Neural crest cell (in vitro differentiated cells): ENCODE data around the gene UBE4B. TPM values are rescaled to one million over a fixed set of nuclear protein-coding genes. Genes with fewer than 3 reads are reported as not detected.
A peak's percentile ranks its signal among the peaks of the same experiment; 100 is the strongest.

Experiments used
- DNase-seq: peaks from one replicate; pipeline ENCODE4 v3.0.0; 2021; ENCODE audit warnings: low read depth, mixed read lengths, low spot score
- H3K27ac Mint-ChIP-seq: one replicate; pipeline ENCODE4 v1.8.0; 2021; ENCODE audit warnings: mild to moderate bottlenecking, mixed read lengths; ENCODE audit not compliant: unreplicated experiment
- H3K27me3 Mint-ChIP-seq: 2 replicates; pipeline ENCODE4 v1.8.0; 2021; ENCODE audit warnings: low read depth, mild to moderate bottlenecking, mixed read lengths
- H3K36me3 Mint-ChIP-seq: 2 replicates; pipeline ENCODE4 v1.8.0; 2021; ENCODE audit warnings: low read depth, mild to moderate bottlenecking, mixed read lengths
- H3K4me1 Mint-ChIP-seq: 2 replicates; pipeline ENCODE4 v1.8.0; 2021; ENCODE audit warnings: mixed read lengths
- H3K4me3 Mint-ChIP-seq: one replicate; pipeline ENCODE4 v1.8.0; 2021; ENCODE audit warnings: mild to moderate bottlenecking, mixed read lengths
- H3K9me3 Mint-ChIP-seq: 2 replicates; pipeline ENCODE4 v1.8.0; 2021; ENCODE audit warnings: mixed read lengths
- CTCF ChIP-seq: fragments of 200-600 bp; sonication (generic); conservative IDR thresholded peaks from 2 replicates; pipeline ENCODE4 v1.5.0; 2021; ENCODE audit warnings: antibody characterized with exemption, mild to moderate bottlenecking
- total RNA-seq: library from RNA; stranded (reverse); gene quantifications from 2 replicates; pipeline ENCODE4 v1.2.1, GENCODE V29; 2021

The UBE4B gene
- total RNA-seq, 1 donor from 2014 or later, result 74.4 TPM

DNA sequence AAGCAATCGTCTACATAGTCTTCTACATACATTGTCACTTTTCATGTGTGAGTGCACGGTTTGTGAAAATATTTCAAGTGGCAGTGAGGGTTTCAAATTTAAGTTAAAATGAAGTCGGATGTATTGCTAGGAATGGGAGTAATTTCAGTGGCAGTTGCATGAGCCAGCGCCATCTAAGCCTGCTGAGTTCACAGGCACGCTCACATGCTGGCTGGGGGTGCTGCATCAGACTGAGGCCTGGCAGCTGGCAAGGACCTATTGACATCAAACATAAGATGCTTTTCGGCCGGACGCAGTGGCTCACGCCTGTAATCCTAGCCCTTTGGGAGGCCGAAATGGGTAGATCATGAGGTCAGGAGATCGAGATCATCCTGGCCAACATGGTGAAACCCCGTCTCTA lies 80.7 kb downstream of the UBE4B start:
- Mint-ChIP-seq H3K4me3 (no peak overlapping the region), H3K4me1 (peaks cover 9% of the 10 kb centered on the region), H3K36me3 (peaks cover 10% of the 10 kb centered on the region), H3K27ac (peak overlapping the region; percentile 3), H3K9me3 (no peaks in the 10 kb centered on the region), H3K27me3 (no peaks in the 10 kb centered on the region)
- DNase-seq, result no peak
- TF ChIP-seq CTCF, result no peak

DNA sequence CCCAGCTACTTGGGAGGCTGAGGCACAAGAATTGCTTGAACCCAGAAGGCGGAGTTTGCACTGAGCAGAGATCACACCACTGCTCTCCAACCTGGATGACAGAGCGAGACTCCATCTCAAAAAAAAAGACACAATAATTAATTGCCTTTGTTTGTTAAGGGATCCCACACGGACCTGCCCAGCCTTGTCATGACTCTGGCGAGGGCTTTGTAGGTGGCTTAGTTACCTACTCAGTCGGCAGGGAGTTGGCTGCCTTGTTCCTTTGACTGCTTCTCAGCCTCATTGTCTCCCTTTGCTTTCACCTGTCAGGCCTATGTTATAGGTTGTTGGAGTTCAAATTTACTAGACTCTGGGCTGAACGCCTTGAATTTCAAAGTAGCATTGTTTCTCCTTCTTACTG lies 82.0 kb downstream of the UBE4B start:
- no peak for DNase-seq
- H3K9me3 Mint-ChIP-seq, result no peaks in the 10 kb centered on the region
- no peaks in the 10 kb centered on the region for H3K4me1 Mint-ChIP-seq
- no peak for TF ChIP-seq CTCF
- H3K4me3 Mint-ChIP-seq, result no peak overlapping the region
- no peak overlapping the region for H3K27ac Mint-ChIP-seq
- no peaks in the 10 kb centered on the region for H3K27me3 Mint-ChIP-seq
- H3K36me3 Mint-ChIP-seq, result peaks cover 10% of the 10 kb centered on the region

GRCh38 chr1:10117132-10117531 lies 84.4 kb downstream of the UBE4B start:
- no peak overlapping the region for H3K27ac Mint-ChIP-seq
- no peaks in the 10 kb centered on the region for H3K4me1 Mint-ChIP-seq
- peaks cover 12% of the 10 kb centered on the region for H3K36me3 Mint-ChIP-seq
- H3K27me3 Mint-ChIP-seq, result no peaks in the 10 kb centered on the region
- DNase-seq, result no peak
- no peaks in the 10 kb centered on the region for H3K9me3 Mint-ChIP-seq
- TF ChIP-seq CTCF, result no peak
- no peak overlapping the region for H3K4me3 Mint-ChIP-seq

- Mint-ChIP-seq H3K36me3 (peaks cover 12% of the 10 kb centered on the region), H3K27me3 (no peaks in the 10 kb centered on the region)
- TF ChIP-seq CTCF, result no peak
Observed at GRCh38 chr1:10117865-10118264, 85.1 kb downstream of the UBE4B start.

GRCh38 chr1:10121688-10122087 lies 88.9 kb downstream of the UBE4B start:
- peaks cover 12% of the 10 kb centered on the region for H3K36me3 Mint-ChIP-seq
- peak overlapping the region; percentile 22 for H3K27ac Mint-ChIP-seq
- DNase-seq, result no peak
- no peaks in the 10 kb centered on the region for H3K9me3 Mint-ChIP-seq
- H3K4me1 Mint-ChIP-seq, result no peaks in the 10 kb centered on the region
- TF ChIP-seq CTCF, result no peak
- H3K27me3 Mint-ChIP-seq, result no peaks in the 10 kb centered on the region
- H3K4me3 Mint-ChIP-seq, result no peak overlapping the region

More at GRCh38 chr1:10117865-10118264, 85.1 kb downstream of the UBE4B start:
- DNase-seq, result no peak
- Mint-ChIP-seq H3K27ac (no peak overlapping the region), H3K9me3 (no peaks in the 10 kb centered on the region), H3K4me1 (no peaks in the 10 kb centered on the region), H3K4me3 (no peak overlapping the region)

DNA sequence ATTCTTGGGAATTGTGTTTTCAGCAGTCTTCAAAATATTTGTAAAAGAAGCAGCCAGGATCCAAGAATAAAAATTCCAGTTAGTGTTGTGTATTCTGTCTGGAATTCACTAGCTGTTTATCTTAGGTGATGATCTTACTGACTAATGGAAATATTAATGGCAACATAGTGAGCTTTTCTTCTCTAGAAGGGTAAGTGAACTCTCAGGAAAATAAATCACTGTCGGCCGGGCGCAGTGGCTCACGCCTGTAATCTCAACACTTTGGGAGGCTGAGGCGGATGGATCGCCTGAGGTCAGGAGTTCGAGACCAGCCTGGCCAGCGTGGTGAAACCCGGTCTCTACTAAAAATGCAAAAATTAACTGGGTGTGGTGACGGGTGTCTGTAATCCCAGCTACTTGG lies 90.2 kb downstream of the UBE4B start:
- no peak overlapping the region for H3K27ac Mint-ChIP-seq
- no peaks in the 10 kb centered on the region for H3K9me3 Mint-ChIP-seq
- H3K36me3 Mint-ChIP-seq, result peaks cover 8% of the 10 kb centered on the region
- no peak overlapping the region for H3K4me3 Mint-ChIP-seq
- H3K27me3 Mint-ChIP-seq, result no peaks in the 10 kb centered on the region
- no peak for DNase-seq
- H3K4me1 Mint-ChIP-seq, result peaks cover 9% of the 10 kb centered on the region
- TF ChIP-seq CTCF, result no peak
